T-cell (primary cell): ENCODE measurements around the gene APC2. TPM values are rescaled to one million over a fixed set of nuclear protein-coding genes. Genes with fewer than 3 reads are reported as not detected.

Experiments used
- ATAC-seq, 4 experiments: fragments of 200-7000 bp in 3 of 4; fragments of 150-1000 bp in 1 of 4; cut with Tn5 transposase; replicated peaks in 1 of 4; 1 replicate in 3 of 4; 2 replicates in 1 of 4; pipeline ENCODE4 v1.10.0; 2021; ENCODE audit warnings: moderate library complexity in 3 of 4, mild to moderate bottlenecking in 2 of 4, moderate number of reproducible peaks in 1 of 4
- CTCF ChIA-PET, 2 donors: fragments of 300-600 bp; sonication (Branson Sonifier 250); formaldehyde crosslinking; loops; one replicate each; lab custom pipeline; 2022; ENCODE audit warnings: antibody characterized with exemption in 2 of 2; lab: Charles Lee
- POLR2A ChIA-PET, 2 donors: fragments of 300-600 bp; sonication (Branson Sonifier 250); formaldehyde crosslinking; loops; one replicate each; lab custom pipeline; 2022; ENCODE audit warnings: antibody characterized with exemption in 2 of 2; lab: Charles Lee
- DNase-seq, 35 experiments: peaks; one replicate each; pipeline versions ENCODE4 v3.0.0 to v3.0.0-alpha.2; 2013 to 2023
- H3K27ac ChIP-seq: one replicate; pipeline ENCODE4 v1.5.1; 2013; ENCODE audit warnings: low read length
- H3K27me3 ChIP-seq, 2 experiments: replicated peaks in 1 of 2; 1 replicate in 1 of 2; 2 replicates in 1 of 2; pipeline versions ENCODE4 v1.6.1 to v1.7.0; 2013; ENCODE audit warnings: low read length in 1 of 2, mixed read lengths in 1 of 2; ENCODE audit not compliant: control insufficient read depth in 2 of 2, insufficient read depth in 2 of 2; ENCODE audit errors: extremely low read depth in 1 of 2
- H3K36me3 ChIP-seq, 2 donors: 1 replicate in 1 of 2; 2 replicates in 1 of 2; pipeline versions ENCODE4 v1.6.1 to v1.7.0; 2013; ENCODE audit warnings: low read length in 1 of 2; ENCODE audit not compliant: control insufficient read depth in 2 of 2, insufficient read depth in 1 of 2; ENCODE audit errors: extremely low read depth in 1 of 2
- H3K4me1 ChIP-seq, 2 experiments: 1 replicate in 1 of 2; 2 replicates in 1 of 2; pipeline versions ENCODE4 v1.6.1 to v1.7.0; 2013; ENCODE audit warnings: low read length in 2 of 2, mixed read lengths in 1 of 2; ENCODE audit not compliant: insufficient read depth in 2 of 2, control insufficient read depth in 1 of 2; ENCODE audit errors: extremely low read depth in 1 of 2
- H3K4me3 ChIP-seq, 2 donors: 1 replicate in 1 of 2; 2 replicates in 1 of 2; pipeline versions ENCODE4 v1.5.1 to v1.7.0; 2013; ENCODE audit warnings: mild to moderate bottlenecking in 2 of 2, low read length in 1 of 2, moderate library complexity in 1 of 2; ENCODE audit not compliant: control insufficient read depth in 1 of 2; ENCODE audit errors: extremely low read depth in 1 of 2
- H3K9me3 ChIP-seq: 2 replicates; pipeline ENCODE4 v1.7.0; 2013
- H3K27ac Mint-ChIP-seq, 2 donors: one replicate each; pipeline ENCODE4 v1.8.0; 2020 to 2021; ENCODE audit warnings: mild to moderate bottlenecking in 2 of 2, mixed read lengths in 2 of 2
- H3K27me3 Mint-ChIP-seq, 2 donors: one replicate each; pipeline ENCODE4 v1.8.0; 2021 to 2022; ENCODE audit warnings: mixed read lengths in 2 of 2
- H3K36me3 Mint-ChIP-seq: one replicate; pipeline ENCODE4 v1.8.0; 2021; ENCODE audit warnings: mixed read lengths
- H3K4me1 Mint-ChIP-seq, 3 donors: one replicate each; pipeline ENCODE4 v1.8.0; 2020 to 2022; ENCODE audit warnings: mixed read lengths in 3 of 3, mild to moderate bottlenecking in 1 of 3
- H3K4me3 Mint-ChIP-seq, 3 donors: one replicate each; pipeline ENCODE4 v1.8.0; 2020 to 2022; ENCODE audit warnings: mild to moderate bottlenecking in 3 of 3, mixed read lengths in 3 of 3, moderate library complexity in 3 of 3
- H3K9me3 Mint-ChIP-seq, 3 donors: one replicate each; pipeline ENCODE4 v1.8.0; 2020 to 2022; ENCODE audit warnings: mixed read lengths in 3 of 3
- WGBS: methylation state at CpG from one replicate; pipeline ENCODE4 v1.1.5; 2013; ENCODE audit warnings: missing lambda C conversion rate; ENCODE audit not compliant: insufficient coverage; 5-methylcytosine and 5-hydroxymethylcytosine counted together
- total RNA-seq, 35 experiments: library from RNA in 6 of 35; stranded (reverse) in 6 of 35; fragments of 120-200 nt in 1 of 35; gene quantifications; one replicate each; pipeline versions ENCODE4 v1.2.1 to v1.2.4 and lab custom pipeline; 2013 to 2026

Gene APC2
- total RNA-seq, 5 donors from 2014 or later (not counting 1 experiment from before 2014, with no cell fraction given), result 0.08 to 0.29 (median 0.13) TPM

- H3K36me3 Mint-ChIP-seq, result peaks cover 35% of the 10 kb centered on the region
- Histone ChIP-seq H3K36me3 (peaks cover 46 to 89% of the 10 kb centered on the region in 2 donors), H3K27me3 (no peaks in the 10 kb centered on the region), H3K27ac (no peak overlapping the region), H3K4me1 (no peaks in the 10 kb centered on the region), H3K9me3 (no peaks in the 10 kb centered on the region), H3K4me3 (no peak overlapping the region)
- no peak overlapping the region for H3K27ac Mint-ChIP-seq
- ChIA-PET POLR2A (no interaction called here), CTCF (no interaction called here)
- H3K4me3 Mint-ChIP-seq, result no peak overlapping the region
- H3K27me3 Mint-ChIP-seq, result no peaks in the 10 kb centered on the region
- 91% methylated on average over 24 of the region's 42 CpGs for WGBS
- no peaks in the 10 kb centered on the region for H3K9me3 Mint-ChIP-seq
- H3K4me1 Mint-ChIP-seq, result peaks cover 3 to 6% (median 3%) of the 10 kb centered on the region in 3 donors
- DNase-seq (no peak), ATAC-seq (no peak)
Measured at GRCh38 chr19:1424192-1424955, 25.5 kb upstream of the APC2 start.

GRCh38 chr19:1425102-1425837 lies 24.7 kb upstream of the APC2 start:
- no peaks in the 10 kb centered on the region for H3K9me3 ChIP-seq
- POLR2A ChIA-PET, result no interaction called here
- H3K36me3 ChIP-seq, result peaks cover 43 to 93% of the 10 kb centered on the region in 2 donors
- peaks cover 31% of the 10 kb centered on the region for H3K36me3 Mint-ChIP-seq
- H3K4me3 ChIP-seq, result no peak overlapping the region
- CTCF ChIA-PET, result interaction anchor here in 1 of 2 donors (0.5 kb wide), 1 partner anchor 762 kb away, joined by 3 read pairs; the partner anchor contains the start of gene RNF126
- H3K27ac ChIP-seq, result no peak overlapping the region
- no peaks in the 10 kb centered on the region for H3K9me3 Mint-ChIP-seq
- DNase-seq, result no peak
- H3K4me3 Mint-ChIP-seq, result no peak overlapping the region
- H3K27ac Mint-ChIP-seq, result no peak overlapping the region
- no peaks in the 10 kb centered on the region for H3K27me3 Mint-ChIP-seq
- no peaks in the 10 kb centered on the region for H3K4me1 ChIP-seq
- ATAC-seq, result no peak
- H3K4me1 Mint-ChIP-seq, result peaks cover 2 to 6% (median 3%) of the 10 kb centered on the region in 3 donors
- H3K27me3 ChIP-seq, result no peaks in the 10 kb centered on the region
- 97% methylated on average over 33 of the region's 33 CpGs for WGBS

- H3K27me3 Mint-ChIP-seq, result no peaks in the 10 kb centered on the region
- H3K27me3 ChIP-seq, result no peaks in the 10 kb centered on the region
- ChIA-PET CTCF (no interaction called here), POLR2A (no interaction called here)
- H3K9me3 Mint-ChIP-seq, result no peaks in the 10 kb centered on the region
- H3K27ac Mint-ChIP-seq, result no peak overlapping the region
- peaks cover 2 to 6% (median 3%) of the 10 kb centered on the region in 3 donors for H3K4me1 Mint-ChIP-seq
- peaks cover 27% of the 10 kb centered on the region for H3K36me3 Mint-ChIP-seq
- no peak overlapping the region for H3K4me3 ChIP-seq
- DNase-seq (no peak), ATAC-seq (no peak)
- H3K4me1 ChIP-seq, result no peaks in the 10 kb centered on the region
- peaks cover 37 to 89% of the 10 kb centered on the region in 2 donors for H3K36me3 ChIP-seq
- 100% methylated on average over 5 of the region's 14 CpGs for WGBS
- H3K4me3 Mint-ChIP-seq, result no peak overlapping the region
- no peaks in the 10 kb centered on the region for H3K9me3 ChIP-seq
- no peak overlapping the region for H3K27ac ChIP-seq
Measured at GRCh38 chr19:1425902-1426301, 24.0 kb upstream of the APC2 start.

GRCh38 chr19:1426736-1427135 lies 23.2 kb upstream of the APC2 start:
- H3K4me1 ChIP-seq, result no peaks in the 10 kb centered on the region
- POLR2A ChIA-PET, result no interaction called here
- WGBS, result 100% methylated on average over 4 of the region's 9 CpGs
- CTCF ChIA-PET, result no interaction called here
- no peak overlapping the region for H3K27ac ChIP-seq
- H3K36me3 Mint-ChIP-seq, result peaks cover 26% of the 10 kb centered on the region
- no peaks in the 10 kb centered on the region for H3K9me3 ChIP-seq
- H3K9me3 Mint-ChIP-seq, result no peaks in the 10 kb centered on the region
- no peaks in the 10 kb centered on the region for H3K27me3 Mint-ChIP-seq
- ATAC-seq, result no peak
- DNase-seq, result no peak
- no peaks in the 10 kb centered on the region for H3K27me3 ChIP-seq
- no peak overlapping the region for H3K27ac Mint-ChIP-seq
- peaks cover 37 to 86% of the 10 kb centered on the region in 2 donors for H3K36me3 ChIP-seq
- H3K4me3 ChIP-seq, result no peak overlapping the region
- H3K4me3 Mint-ChIP-seq, result no peak overlapping the region
- H3K4me1 Mint-ChIP-seq, result peaks cover 2 to 6% (median 3%) of the 10 kb centered on the region in 3 donors

GRCh38 chr19:1427221-1427920 lies 22.6 kb upstream of the APC2 start:
- Mint-ChIP-seq H3K27me3 (no peaks in the 10 kb centered on the region), H3K36me3 (peaks cover 26% of the 10 kb centered on the region), H3K9me3 (no peaks in the 10 kb centered on the region), H3K27ac (no peak overlapping the region), H3K4me1 (peaks cover 1 to 6% (median 2%) of the 10 kb centered on the region in 3 donors), H3K4me3 (no peak overlapping the region)
- 94% methylated on average over 19 of the region's 27 CpGs for WGBS
- H3K27me3 ChIP-seq, result no peaks in the 10 kb centered on the region
- H3K27ac ChIP-seq, result no peak overlapping the region
- H3K9me3 ChIP-seq, result no peaks in the 10 kb centered on the region
- H3K4me3 ChIP-seq, result no peak overlapping the region
- ATAC-seq (no peak), DNase-seq (no peak)
- ChIA-PET POLR2A (no interaction called here), CTCF (no interaction called here)
- peaks cover 32 to 86% of the 10 kb centered on the region in 2 donors for H3K36me3 ChIP-seq
- H3K4me1 ChIP-seq, result no peaks in the 10 kb centered on the region

- Mint-ChIP-seq H3K27me3 (no peaks in the 10 kb centered on the region), H3K27ac (no peak overlapping the region), H3K9me3 (no peaks in the 10 kb centered on the region), H3K36me3 (peaks cover 12% of the 10 kb centered on the region), H3K4me3 (no peak overlapping the region), H3K4me1 (peaks cover 0 to 2% (median 0%) of the 10 kb centered on the region in 3 donors)
- no peak overlapping the region for H3K27ac ChIP-seq
- no peak for ATAC-seq
- no peaks in the 10 kb centered on the region for H3K4me1 ChIP-seq
- peaks cover 23 to 86% of the 10 kb centered on the region in 2 donors for H3K36me3 ChIP-seq
- no peaks in the 10 kb centered on the region for H3K9me3 ChIP-seq
- H3K4me3 ChIP-seq, result no peak overlapping the region
- ChIA-PET POLR2A (no interaction called here), CTCF (no interaction called here)
- H3K27me3 ChIP-seq, result no peaks in the 10 kb centered on the region
- DNase-seq, result no peak
- 97% methylated on average over 41 of the region's 41 CpGs for WGBS
Measured at GRCh38 chr19:1428738-1429391, 21.1 kb upstream of the APC2 start.
